Glutamatergic neuron (in vitro differentiated cells): ENCODE data around the gene CLCA2. TPM values are rescaled to one million over a fixed set of nuclear protein-coding genes. Genes with fewer than 3 reads are reported as not detected.
A peak's percentile ranks its signal among the peaks of the same experiment; 100 is the strongest.

Source experiments
- DNase-seq: peaks from one replicate; pipeline ENCODE4 v3.0.0; 2022
- H3K27ac Mint-ChIP-seq: one replicate; pipeline ENCODE4 v1.8.0; 2020; ENCODE audit warnings: mild to moderate bottlenecking, mixed read lengths, inconsistent platforms; ENCODE audit not compliant: unreplicated experiment
- H3K27me3 Mint-ChIP-seq: one replicate; pipeline ENCODE4 v1.8.0; 2020; ENCODE audit warnings: mild to moderate bottlenecking, moderate library complexity, mixed read lengths, inconsistent platforms; ENCODE audit not compliant: unreplicated experiment
- H3K36me3 Mint-ChIP-seq: one replicate; pipeline ENCODE4 v1.8.0; 2020; ENCODE audit warnings: mild to moderate bottlenecking, mixed read lengths, inconsistent platforms; ENCODE audit not compliant: unreplicated experiment
- H3K4me1 Mint-ChIP-seq: one replicate; pipeline ENCODE4 v1.8.0; 2020; ENCODE audit warnings: mild to moderate bottlenecking, low read depth, mixed read lengths, inconsistent platforms; ENCODE audit not compliant: unreplicated experiment
- H3K4me3 Mint-ChIP-seq: one replicate; pipeline ENCODE4 v1.8.0; 2020; ENCODE audit warnings: mild to moderate bottlenecking, mixed read lengths, inconsistent platforms; ENCODE audit not compliant: unreplicated experiment
- H3K9me3 Mint-ChIP-seq: one replicate; pipeline ENCODE4 v1.8.0; 2020; ENCODE audit warnings: mild to moderate bottlenecking, moderate library complexity, mixed read lengths, inconsistent platforms; ENCODE audit not compliant: unreplicated experiment
- total RNA-seq: library from RNA; stranded (reverse); fragmentation: NEBNext Ultra II Directional; extraction: Animal tissue kit (Norgen Biotek cat#: 25700); gene quantifications from one replicate; pipeline ENCODE4 v1.2.1, GENCODE V29; 2021; ENCODE audit not compliant: unreplicated experiment
- TF ChIP-seq, protein P1 (sequence below): fragments of 200-600 bp; sonication (generic); IDR thresholded peaks from one replicate; pipeline ENCODE4 v1.5.0; 2021; ENCODE audit not compliant: partially characterized antibody, unreplicated experiment

CLCA2 gene
- total RNA-seq, 1 donor from 2014 or later = not detected

DNA sequence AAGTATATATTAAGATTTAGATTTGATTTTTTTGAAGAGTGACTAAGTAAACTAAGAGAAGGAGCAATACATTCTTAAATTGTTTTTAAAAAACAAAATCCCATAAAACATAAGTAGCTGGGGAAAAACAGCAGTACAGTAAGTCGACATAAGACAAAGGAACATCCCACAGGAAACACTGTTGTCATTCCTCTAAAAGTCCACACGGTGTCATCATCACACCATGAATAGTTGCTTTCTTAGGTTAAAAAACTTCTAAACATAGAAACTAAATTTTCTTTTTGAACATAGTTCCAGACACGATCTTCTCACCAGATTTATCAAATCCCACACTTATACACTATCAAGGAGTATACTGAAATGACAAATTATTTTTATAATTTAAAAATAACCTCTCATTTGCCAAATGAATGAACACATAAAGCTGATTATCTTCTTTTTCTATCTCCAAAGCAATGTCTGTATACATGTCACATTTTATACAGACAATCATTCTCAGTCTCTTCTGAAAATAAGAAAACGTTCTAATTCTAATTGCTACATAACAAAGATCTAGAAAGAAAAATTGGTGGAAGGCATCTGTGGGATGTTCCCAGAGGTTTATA, 43.6 kb upstream of the CLCA2 start:
- no peaks in the 10 kb centered on the region for H3K27me3 Mint-ChIP-seq
- no peak overlapping the region for H3K27ac Mint-ChIP-seq

GRCh38 chr1:86381223-86381622, 42.7 kb upstream of the CLCA2 start:
- no peak for DNase-seq
- Mint-ChIP-seq H3K9me3 (peaks cover 2% of the 10 kb centered on the region), H3K27ac (no peak overlapping the region), H3K4me1 (no peaks in the 10 kb centered on the region), H3K27me3 (no peaks in the 10 kb centered on the region), H3K4me3 (no peak overlapping the region), H3K36me3 (peaks cover 23% of the 10 kb centered on the region)
- TF ChIP-seq, protein P1, sequence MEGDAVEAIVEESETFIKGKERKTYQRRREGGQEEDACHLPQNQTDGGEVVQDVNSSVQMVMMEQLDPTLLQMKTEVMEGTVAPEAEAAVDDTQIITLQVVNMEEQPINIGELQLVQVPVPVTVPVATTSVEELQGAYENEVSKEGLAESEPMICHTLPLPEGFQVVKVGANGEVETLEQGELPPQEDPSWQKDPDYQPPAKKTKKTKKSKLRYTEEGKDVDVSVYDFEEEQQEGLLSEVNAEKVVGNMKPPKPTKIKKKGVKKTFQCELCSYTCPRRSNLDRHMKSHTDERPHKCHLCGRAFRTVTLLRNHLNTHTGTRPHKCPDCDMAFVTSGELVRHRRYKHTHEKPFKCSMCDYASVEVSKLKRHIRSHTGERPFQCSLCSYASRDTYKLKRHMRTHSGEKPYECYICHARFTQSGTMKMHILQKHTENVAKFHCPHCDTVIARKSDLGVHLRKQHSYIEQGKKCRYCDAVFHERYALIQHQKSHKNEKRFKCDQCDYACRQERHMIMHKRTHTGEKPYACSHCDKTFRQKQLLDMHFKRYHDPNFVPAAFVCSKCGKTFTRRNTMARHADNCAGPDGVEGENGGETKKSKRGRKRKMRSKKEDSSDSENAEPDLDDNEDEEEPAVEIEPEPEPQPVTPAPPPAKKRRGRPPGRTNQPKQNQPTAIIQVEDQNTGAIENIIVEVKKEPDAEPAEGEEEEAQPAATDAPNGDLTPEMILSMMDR = no peak

More for the DNA sequence above, 43.6 kb upstream of the CLCA2 start:
- no peak for DNase-seq
- Mint-ChIP-seq H3K4me3 (no peak overlapping the region), H3K36me3 (peaks cover 24% of the 10 kb centered on the region), H3K4me1 (no peaks in the 10 kb centered on the region), H3K9me3 (peaks cover 2% of the 10 kb centered on the region)
- TF ChIP-seq, protein P1 = peak; percentile 83

GRCh38 chr1:86382878-86383277, 41.1 kb upstream of the CLCA2 start:
- H3K4me3 Mint-ChIP-seq = no peak overlapping the region
- H3K27me3 Mint-ChIP-seq = no peaks in the 10 kb centered on the region
- H3K36me3 Mint-ChIP-seq = peaks cover 7% of the 10 kb centered on the region
- no peaks in the 10 kb centered on the region for H3K4me1 Mint-ChIP-seq
- H3K9me3 Mint-ChIP-seq = peaks cover 2% of the 10 kb centered on the region
- TF ChIP-seq, protein P1 = no peak
- no peak overlapping the region for H3K27ac Mint-ChIP-seq
- no peak for DNase-seq

DNA sequence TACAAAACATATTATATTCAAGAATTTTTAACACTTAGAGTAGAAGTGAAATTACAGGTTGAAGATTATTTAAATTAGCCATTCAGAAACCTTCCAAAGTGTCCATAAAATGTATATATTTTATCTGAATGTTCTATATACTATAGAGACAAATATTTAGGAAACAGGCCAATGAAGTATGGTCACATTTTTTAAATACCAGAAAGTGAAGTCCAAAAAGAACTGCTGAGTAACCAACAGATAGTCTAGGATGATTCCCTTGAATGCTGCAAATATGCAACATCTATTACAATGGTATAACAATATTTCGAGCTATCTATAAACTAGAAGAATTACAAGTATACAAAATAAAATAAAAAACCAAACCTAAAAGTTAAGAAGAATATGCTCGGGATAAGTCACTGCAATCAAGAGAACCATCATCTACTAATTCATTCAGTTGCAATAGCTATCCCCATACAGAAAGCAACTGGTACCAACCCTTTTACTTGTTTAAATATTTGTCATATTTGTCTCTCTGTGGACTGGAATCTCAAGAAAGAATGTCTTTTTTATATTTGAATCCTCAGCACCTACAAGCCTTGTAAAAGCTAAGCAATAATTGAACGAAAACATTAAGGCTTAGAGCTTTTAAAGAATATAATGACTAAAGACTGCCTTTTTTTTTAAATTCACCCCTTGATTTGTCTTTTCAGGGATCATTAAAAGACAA, 35.9 kb upstream of the CLCA2 start:
- H3K9me3 Mint-ChIP-seq = no peaks in the 10 kb centered on the region
- no peak overlapping the region for H3K4me3 Mint-ChIP-seq
- DNase-seq = no peak
- H3K4me1 Mint-ChIP-seq = no peaks in the 10 kb centered on the region
- H3K27ac Mint-ChIP-seq = no peak overlapping the region
- no peaks in the 10 kb centered on the region for H3K36me3 Mint-ChIP-seq
- H3K27me3 Mint-ChIP-seq = no peaks in the 10 kb centered on the region
- TF ChIP-seq, protein P1 = no peak

GRCh38 chr1:86388777-86389176, 35.2 kb upstream of the CLCA2 start:
- no peaks in the 10 kb centered on the region for H3K27me3 Mint-ChIP-seq
- no peak for DNase-seq
- no peaks in the 10 kb centered on the region for H3K36me3 Mint-ChIP-seq
- TF ChIP-seq, protein P1 = no peak
- no peaks in the 10 kb centered on the region for H3K9me3 Mint-ChIP-seq
- H3K27ac Mint-ChIP-seq = no peak overlapping the region
- H3K4me3 Mint-ChIP-seq = no peak overlapping the region
- H3K4me1 Mint-ChIP-seq = no peaks in the 10 kb centered on the region
